ENCODE measurements around the gene ROGDI. TPM values are rescaled to one million over a fixed set of nuclear protein-coding genes. Genes with fewer than 3 reads are reported as not detected.

Gene ROGDI
- total RNA-seq, 1 experiment from 2014 or later: 32.1 TPM

GRCh38 chr16:4814542-4815173 is 12.2 kb upstream of the ROGDI start (continued):
- no peak for TF ChIP-seq NR1H2 (CRISPR knock-in tag; IDR thresholded peaks at IDR 0.05)
- no peak for TF ChIP-seq ZBTB21 (CRISPR knock-in tag; IDR thresholded peaks at IDR 0.05; ENCODE audit: borderline replicate concordance)
- no peak for TF ChIP-seq ZNF263 (CRISPR knock-in tag; IDR thresholded peaks at IDR 0.05; ENCODE audit: low read depth)
- no peak for TF ChIP-seq CREB1 (CRISPR knock-in tag; IDR thresholded peaks at IDR 0.05)

- ATAC-seq: no peak
- POLR2A ChIA-PET: no interaction called here
Measured at GRCh38 chr16:4814046-4814445, 11.6 kb upstream of the ROGDI start.

More at GRCh38 chr16:4814046-4814445, 11.6 kb upstream of the ROGDI start:
- Mint-ChIP-seq H3K4me3 (no peak overlapping the region), H3K27me3 (ENCODE audit: low read depth) (no peaks in the 10 kb centered on the region), H3K9me3 (no peaks in the 10 kb centered on the region), H3K4me1 (no peaks in the 10 kb centered on the region), H3K27ac (no peak overlapping the region), H3K36me3 (peaks cover 66% of the 10 kb centered on the region)
- no peak for DNase-seq (ENCODE audit: low spot score)
- CTCF ChIA-PET: interaction anchor here (1.3 kb wide), 1 partner anchor 11 kb away, joined by 6 read pairs; the partner anchor contains the start of gene ROGDI
- no peak for TF ChIP-seq IRF1 (CRISPR knock-in tag; IDR thresholded peaks at IDR 0.05)
- no peak for TF ChIP-seq SP1 (CRISPR knock-in tag; conservative IDR thresholded peaks at IDR 0.05)
- TF ChIP-seq NFATC4 (CRISPR knock-in tag; IDR thresholded peaks at IDR 0.05): no peak
- TF ChIP-seq ZBTB21 (CRISPR knock-in tag; IDR thresholded peaks at IDR 0.05; ENCODE audit: borderline replicate concordance): no peak
- TF ChIP-seq GTF2I (CRISPR knock-in tag; conservative IDR thresholded peaks at IDR 0.05): no peak
- TF ChIP-seq HMGA2 (CRISPR knock-in tag; IDR thresholded peaks at IDR 0.05): no peak
- TF ChIP-seq ERG (CRISPR knock-in tag; IDR thresholded peaks at IDR 0.05): no peak
- TF ChIP-seq PREB (CRISPR knock-in tag; IDR thresholded peaks at IDR 0.05; ENCODE audit: borderline replicate concordance): no peak
- TF ChIP-seq MAX (CRISPR knock-in tag; IDR thresholded peaks at IDR 0.05): no peak
- TF ChIP-seq ZNF232 (CRISPR knock-in tag; IDR thresholded peaks at IDR 0.05): no peak
- no peak for TF ChIP-seq JUN (CRISPR knock-in tag; IDR thresholded peaks at IDR 0.05)
- no peak for TF ChIP-seq SMAD3 (CRISPR knock-in tag; IDR thresholded peaks at IDR 0.05; ENCODE audit: borderline replicate concordance)
- no peak for TF ChIP-seq ETV6 (CRISPR knock-in tag; IDR thresholded peaks at IDR 0.05)
- no peak for TF ChIP-seq TEAD4 (CRISPR knock-in tag; IDR thresholded peaks at IDR 0.05)
- TF ChIP-seq E2F1 (CRISPR knock-in tag; IDR thresholded peaks at IDR 0.05): no peak
- TF ChIP-seq EMX1 (CRISPR knock-in tag; IDR thresholded peaks at IDR 0.05): no peak
